Measurements from ENCODE around the gene GCNA. TPM values are rescaled to one million over a fixed set of nuclear protein-coding genes. Genes with fewer than 3 reads are reported as not detected.

GCNA gene
- total and polyA plus RNA-seq, 2 of the 13 experiments (the other 11 are each of a cell fraction or from before 2014, with no cell fraction given): 0.38 to 0.66 TPM

- TF ChIP-seq ZSCAN12 (CRISPR knock-in tag; IDR thresholded peaks at IDR 0.05) (0 out of 2 replicates have a peak, but pooled peaks have one; percentile 32), TFAP4 (IDR thresholded peaks at IDR 0.05; ENCODE audit: borderline replicate concordance, low read depth) (no peak), ZNF773 (CRISPR knock-in tag; IDR thresholded peaks at IDR 0.05; ENCODE audit: borderline replicate concordance) (no peak), FOSL1 (CRISPR knock-in tag; IDR thresholded peaks at IDR 0.05; ENCODE audit: borderline replicate concordance) (no peak), POGZ (CRISPR knock-in tag; IDR thresholded peaks at IDR 0.05) (peak; percentile 93), ZSCAN29 (CRISPR knock-in tag; conservative IDR thresholded peaks at IDR 0.05) (no peak), PREB (CRISPR knock-in tag; IDR thresholded peaks at IDR 0.05) (no peak), ATF3 (CRISPR knock-in tag; IDR thresholded peaks at IDR 0.05) (no peak), ZNF672 (CRISPR knock-in tag; IDR thresholded peaks at IDR 0.05) (no peak), ZNF709 (CRISPR knock-in tag; IDR thresholded peaks at IDR 0.05) (no peak; the same call in 1 of the 2 replicates), ZNF562 (CRISPR knock-in tag; IDR thresholded peaks at IDR 0.05; ENCODE audit: borderline replicate concordance) (no peak), ZNF792 (CRISPR knock-in tag; IDR thresholded peaks at IDR 0.05) (no peak), ZNF780A (CRISPR knock-in tag; IDR thresholded peaks at IDR 0.05) (no peak), ZNF446 (CRISPR knock-in tag; IDR thresholded peaks at IDR 0.05) (no peak), ZNF777 (CRISPR knock-in tag; IDR thresholded peaks at IDR 0.05) (no peak), ATAD3A (CRISPR knock-in tag; IDR thresholded peaks at IDR 0.05) (no peak), MXI1 (IDR thresholded peaks at IDR 0.05; ENCODE audit: borderline replicate concordance, low read depth, low read length) (peak; percentile 88; the same call in 2 of the 3 replicates), TRIM24 (CRISPR knock-in tag; IDR thresholded peaks at IDR 0.05) (no peak), ZNF343 (CRISPR knock-in tag; IDR thresholded peaks at IDR 0.05) (no peak), FOXO4 (CRISPR knock-in tag; conservative IDR thresholded peaks at IDR 0.05) (no peak), GLI4 (CRISPR knock-in tag; IDR thresholded peaks at IDR 0.05; ENCODE audit: borderline replicate concordance) (no peak), CREBL2 (CRISPR knock-in tag; IDR thresholded peaks at IDR 0.05; ENCODE audit: borderline replicate concordance) (no peak), ZNF704 (CRISPR knock-in tag; IDR thresholded peaks at IDR 0.05; ENCODE audit: borderline replicate concordance) (no peak), FOXJ3 (CRISPR knock-in tag; IDR thresholded peaks at IDR 0.05; ENCODE audit: borderline replicate concordance) (peak; percentile 51; the same call in 1 of the 2 replicates), HOXA9 (CRISPR knock-in tag; IDR thresholded peaks at IDR 0.05; ENCODE audit: borderline replicate concordance) (no peak), SOX13 (IDR thresholded peaks at IDR 0.05) (peak; percentile 38; the same call in 1 of the 2 replicates), SOX13 (CRISPR knock-in tag; conservative IDR thresholded peaks at IDR 0.05 in 1 of 2, IDR thresholded peaks at IDR 0.05 in 1 of 2) (peak in 1 of 2 experiments; percentile 67; a peak in 2 of 4 replicates)
These were observed 45.3 kb upstream of the GCNA start, which contains the start of gene OGT (continued) for GRCh38 chrX:71532753-71533425.
